Glutamatergic neuron (in vitro differentiated cells): Measurements from ENCODE around the gene SELENOP. TPM values are rescaled to one million over a fixed set of nuclear protein-coding genes. Genes with fewer than 3 reads are reported as not detected.

Experiments used
- DNase-seq: peaks from one replicate; pipeline ENCODE4 v3.0.0; 2022
- H3K27ac Mint-ChIP-seq: one replicate; pipeline ENCODE4 v1.8.0; 2020; ENCODE audit warnings: mild to moderate bottlenecking, mixed read lengths, inconsistent platforms; ENCODE audit not compliant: unreplicated experiment
- H3K27me3 Mint-ChIP-seq: one replicate; pipeline ENCODE4 v1.8.0; 2020; ENCODE audit warnings: mild to moderate bottlenecking, moderate library complexity, mixed read lengths, inconsistent platforms; ENCODE audit not compliant: unreplicated experiment
- H3K36me3 Mint-ChIP-seq: one replicate; pipeline ENCODE4 v1.8.0; 2020; ENCODE audit warnings: mild to moderate bottlenecking, mixed read lengths, inconsistent platforms; ENCODE audit not compliant: unreplicated experiment
- H3K4me1 Mint-ChIP-seq: one replicate; pipeline ENCODE4 v1.8.0; 2020; ENCODE audit warnings: mild to moderate bottlenecking, low read depth, mixed read lengths, inconsistent platforms; ENCODE audit not compliant: unreplicated experiment
- H3K4me3 Mint-ChIP-seq: one replicate; pipeline ENCODE4 v1.8.0; 2020; ENCODE audit warnings: mild to moderate bottlenecking, mixed read lengths, inconsistent platforms; ENCODE audit not compliant: unreplicated experiment
- H3K9me3 Mint-ChIP-seq: one replicate; pipeline ENCODE4 v1.8.0; 2020; ENCODE audit warnings: mild to moderate bottlenecking, moderate library complexity, mixed read lengths, inconsistent platforms; ENCODE audit not compliant: unreplicated experiment
- total RNA-seq: library from RNA; stranded (reverse); fragmentation: NEBNext Ultra II Directional; extraction: Animal tissue kit (Norgen Biotek cat#: 25700); gene quantifications from one replicate; pipeline ENCODE4 v1.2.1, GENCODE V29; 2021; ENCODE audit not compliant: unreplicated experiment
- TF ChIP-seq, protein P1 (sequence below): fragments of 200-600 bp; sonication (generic); IDR thresholded peaks from one replicate; pipeline ENCODE4 v1.5.0; 2021; ENCODE audit not compliant: partially characterized antibody, unreplicated experiment

SELENOP gene
- total RNA-seq, 1 donor from 2014 or later, result 0.61 TPM

DNA sequence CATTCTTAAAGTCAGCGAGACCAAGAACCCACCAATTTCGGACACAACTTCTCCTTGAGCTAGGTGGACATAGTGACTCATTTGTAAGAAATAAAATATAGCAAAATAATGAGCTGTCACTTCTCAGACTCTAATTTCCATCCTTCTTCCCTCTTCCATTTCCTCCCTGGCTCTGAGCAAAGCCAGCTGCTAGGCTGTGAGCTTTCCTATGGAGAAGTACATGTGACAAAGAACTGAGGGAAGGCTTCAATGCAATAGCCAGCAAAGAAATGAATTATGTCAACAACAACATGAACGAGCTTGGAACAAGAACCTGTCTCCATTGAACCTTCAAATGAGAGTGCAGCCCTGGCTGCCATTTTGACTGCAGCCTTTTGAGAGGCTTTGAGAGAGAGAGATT lies 25.9 kb upstream of the SELENOP start:
- Mint-ChIP-seq H3K27ac (no peak overlapping the region), H3K9me3 (no peaks in the 10 kb centered on the region), H3K36me3 (peaks cover 5% of the 10 kb centered on the region), H3K4me1 (no peaks in the 10 kb centered on the region), H3K4me3 (no peak overlapping the region), H3K27me3 (no peaks in the 10 kb centered on the region)
- no peak for DNase-seq
- TF ChIP-seq, protein P1, sequence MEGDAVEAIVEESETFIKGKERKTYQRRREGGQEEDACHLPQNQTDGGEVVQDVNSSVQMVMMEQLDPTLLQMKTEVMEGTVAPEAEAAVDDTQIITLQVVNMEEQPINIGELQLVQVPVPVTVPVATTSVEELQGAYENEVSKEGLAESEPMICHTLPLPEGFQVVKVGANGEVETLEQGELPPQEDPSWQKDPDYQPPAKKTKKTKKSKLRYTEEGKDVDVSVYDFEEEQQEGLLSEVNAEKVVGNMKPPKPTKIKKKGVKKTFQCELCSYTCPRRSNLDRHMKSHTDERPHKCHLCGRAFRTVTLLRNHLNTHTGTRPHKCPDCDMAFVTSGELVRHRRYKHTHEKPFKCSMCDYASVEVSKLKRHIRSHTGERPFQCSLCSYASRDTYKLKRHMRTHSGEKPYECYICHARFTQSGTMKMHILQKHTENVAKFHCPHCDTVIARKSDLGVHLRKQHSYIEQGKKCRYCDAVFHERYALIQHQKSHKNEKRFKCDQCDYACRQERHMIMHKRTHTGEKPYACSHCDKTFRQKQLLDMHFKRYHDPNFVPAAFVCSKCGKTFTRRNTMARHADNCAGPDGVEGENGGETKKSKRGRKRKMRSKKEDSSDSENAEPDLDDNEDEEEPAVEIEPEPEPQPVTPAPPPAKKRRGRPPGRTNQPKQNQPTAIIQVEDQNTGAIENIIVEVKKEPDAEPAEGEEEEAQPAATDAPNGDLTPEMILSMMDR, result no peak

DNA sequence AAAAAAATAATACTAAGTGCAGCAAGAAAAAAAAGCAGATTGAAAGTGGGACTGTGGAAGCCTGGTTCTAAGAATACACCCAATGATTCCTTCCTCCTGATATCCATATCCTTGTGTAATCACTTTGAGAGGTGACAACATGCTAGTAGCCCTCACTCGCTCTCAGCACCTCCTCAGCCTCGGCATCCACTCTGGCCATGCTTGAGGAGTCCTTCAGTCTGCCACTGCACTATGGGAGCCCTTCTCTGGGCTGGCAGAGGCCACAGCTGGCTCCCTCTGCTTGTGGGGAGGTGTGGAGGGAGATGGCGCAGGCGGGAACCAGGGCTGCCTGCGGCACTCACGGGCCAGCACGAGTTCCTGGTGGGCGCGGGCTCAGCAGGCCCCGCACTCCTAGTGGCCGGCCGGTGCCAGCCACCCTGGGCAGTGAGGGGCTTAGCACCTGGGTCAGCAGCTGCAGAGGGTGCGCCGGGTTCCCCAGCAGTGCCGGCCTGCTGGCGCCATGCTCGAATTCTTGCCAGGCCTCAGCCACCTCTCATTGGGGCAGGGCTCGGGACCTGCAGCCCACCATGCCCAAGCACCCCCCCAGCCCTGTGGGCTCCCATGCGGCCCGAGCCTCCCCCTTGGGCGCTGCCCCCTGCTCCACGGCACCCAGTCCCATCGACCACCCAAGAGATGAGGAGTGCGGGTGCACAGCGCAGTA lies 24.5 kb upstream of the SELENOP start:
- Mint-ChIP-seq H3K27me3 (no peaks in the 10 kb centered on the region), H3K9me3 (no peaks in the 10 kb centered on the region), H3K27ac (no peak overlapping the region), H3K36me3 (peaks cover 5% of the 10 kb centered on the region), H3K4me3 (no peak overlapping the region), H3K4me1 (no peaks in the 10 kb centered on the region)
- TF ChIP-seq, protein P1, result no peak
- DNase-seq, result no peak

DNA sequence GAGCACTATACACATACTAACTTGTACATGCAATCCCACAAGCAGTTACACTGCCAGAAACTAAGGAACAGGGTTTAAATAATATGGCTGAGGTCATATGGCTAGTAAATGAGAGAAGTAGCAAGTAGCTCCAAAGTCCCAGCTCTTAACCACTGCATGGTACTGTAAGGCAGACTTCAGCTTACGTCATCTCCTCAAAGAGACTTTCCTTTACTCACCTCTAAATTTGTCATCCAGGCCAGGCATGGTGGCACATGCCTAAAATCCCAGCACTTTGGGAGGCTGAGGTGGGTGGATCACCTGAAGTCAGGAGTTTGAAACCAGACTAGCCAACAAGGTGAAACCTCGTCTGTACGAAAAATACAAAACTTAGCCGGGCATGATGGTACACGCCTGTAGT lies 20.4 kb upstream of the SELENOP start:
- Mint-ChIP-seq H3K27me3 (no peaks in the 10 kb centered on the region), H3K36me3 (peaks cover 5% of the 10 kb centered on the region), H3K27ac (no peak overlapping the region), H3K4me1 (no peaks in the 10 kb centered on the region), H3K9me3 (no peaks in the 10 kb centered on the region), H3K4me3 (no peak overlapping the region)
- no peak for DNase-seq
- TF ChIP-seq, protein P1, result no peak

DNA sequence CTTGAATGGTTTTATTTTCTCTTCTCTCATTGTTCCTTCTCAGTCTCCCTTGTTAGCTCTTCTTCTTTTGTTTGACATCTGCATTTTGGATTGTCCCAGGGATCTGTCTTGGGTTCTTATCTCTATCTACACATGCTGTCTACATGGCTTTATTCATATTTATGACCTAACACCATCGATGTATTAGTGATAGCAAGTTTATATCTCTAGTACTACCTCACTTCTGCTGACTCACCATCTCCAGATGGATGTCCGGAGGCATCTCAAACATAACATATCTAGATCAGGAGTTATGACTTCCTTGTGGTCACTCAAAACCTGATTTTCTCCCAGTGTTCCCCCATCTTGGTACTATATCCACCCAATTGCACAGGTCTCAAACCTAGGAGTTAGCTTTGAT lies 19.2 kb upstream of the SELENOP start:
- Mint-ChIP-seq H3K27me3 (no peaks in the 10 kb centered on the region), H3K27ac (no peak overlapping the region), H3K4me1 (no peaks in the 10 kb centered on the region), H3K4me3 (no peak overlapping the region), H3K36me3 (peaks cover 5% of the 10 kb centered on the region), H3K9me3 (no peaks in the 10 kb centered on the region)
- no peak for DNase-seq
- TF ChIP-seq, protein P1, result no peak

DNA sequence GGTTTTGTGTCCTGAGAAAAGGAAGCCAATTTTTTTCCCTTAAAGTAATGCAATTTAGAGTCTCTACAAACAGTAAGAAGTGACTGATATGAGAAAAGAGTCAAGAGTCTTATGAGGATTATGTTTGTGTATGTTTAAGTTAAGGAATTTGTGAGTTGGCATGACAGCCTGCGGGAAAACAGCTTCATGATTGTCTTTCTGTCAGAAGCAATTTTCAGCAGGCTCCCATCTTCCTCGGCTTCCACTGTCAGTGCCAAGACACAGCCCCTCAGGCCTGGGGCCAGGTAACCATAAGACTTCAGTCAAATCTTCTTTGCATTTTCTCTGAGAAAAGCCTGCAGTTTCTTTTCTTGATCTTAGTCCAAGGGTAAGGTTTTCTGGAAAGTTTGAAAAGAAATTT lies 17.0 kb upstream of the SELENOP start:
- H3K9me3 Mint-ChIP-seq, result no peaks in the 10 kb centered on the region

More for the DNA sequence above, 17.0 kb upstream of the SELENOP start:
- TF ChIP-seq, protein P1, result no peak
- H3K4me3 Mint-ChIP-seq, result no peak overlapping the region
- H3K4me1 Mint-ChIP-seq, result no peaks in the 10 kb centered on the region
- no peak overlapping the region for H3K27ac Mint-ChIP-seq
- H3K27me3 Mint-ChIP-seq, result no peaks in the 10 kb centered on the region
- DNase-seq, result no peak
- H3K36me3 Mint-ChIP-seq, result no peaks in the 10 kb centered on the region
